IPS-18a (cell line): ENCODE data around the gene PTPRN2.

Experiments
- H3K27ac ChIP-seq: one replicate; pipeline ENCODE4 v1.5.1; 2013; ENCODE audit warnings: low read length
- H3K27me3 ChIP-seq: one replicate; pipeline ENCODE4 v1.6.1; 2013; ENCODE audit warnings: mild to moderate bottlenecking, low read length; ENCODE audit not compliant: control insufficient read depth, insufficient read depth
- H3K36me3 ChIP-seq: one replicate; pipeline ENCODE4 v1.6.1; 2013; ENCODE audit warnings: low read depth, low read length; ENCODE audit not compliant: control insufficient read depth
- H3K4me1 ChIP-seq: one replicate; pipeline ENCODE4 v1.6.1; 2013; ENCODE audit warnings: low read depth, low read length; ENCODE audit not compliant: control insufficient read depth
- H3K4me3 ChIP-seq: one replicate; pipeline ENCODE4 v1.5.1; 2013; ENCODE audit warnings: low read length
- H3K9ac ChIP-seq: one replicate; pipeline ENCODE4 v1.6.1; 2013; ENCODE audit warnings: mild to moderate bottlenecking, low read length, moderate library complexity
- H3K9me3 ChIP-seq: one replicate; pipeline ENCODE4 v1.6.1; 2013; ENCODE audit warnings: low read depth, low read length; ENCODE audit not compliant: control insufficient read depth

The PTPRN2 gene

DNA sequence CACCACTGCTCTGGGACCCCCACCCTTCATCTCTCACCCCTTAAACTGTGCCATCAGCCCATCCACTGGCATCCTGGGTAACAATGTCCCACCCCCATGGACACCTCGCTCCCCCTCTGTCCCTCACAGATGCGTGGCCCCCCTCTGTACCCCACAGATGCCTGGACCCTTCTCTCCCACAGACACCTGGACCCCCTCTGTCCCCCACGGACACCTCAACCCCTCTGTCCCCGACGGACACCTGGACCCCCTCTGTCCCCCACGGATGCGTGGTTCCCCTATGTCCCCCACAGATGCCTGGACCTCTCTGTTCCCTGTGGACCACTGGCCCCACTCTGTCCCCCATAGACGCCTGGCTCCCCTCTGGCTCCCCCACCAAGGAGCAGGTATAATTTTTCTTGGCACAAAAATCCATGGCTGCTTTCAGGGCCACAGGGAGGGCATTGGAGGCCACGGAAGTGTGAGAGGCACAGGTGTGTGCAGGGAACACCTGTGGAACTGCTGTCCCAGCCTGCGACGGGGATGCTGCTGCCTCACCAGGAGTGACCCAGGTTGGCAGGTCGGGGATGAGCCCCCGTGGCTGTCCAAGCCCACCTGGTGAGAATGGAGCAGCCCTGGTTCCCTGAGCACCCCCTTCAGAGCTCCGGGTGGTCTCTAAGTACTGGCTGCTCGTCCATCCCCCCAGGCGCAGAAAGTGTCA, 193.5 kb downstream of the PTPRN2 start:
- Histone ChIP-seq H3K4me1 (no peaks in the 10 kb centered on the region), H3K27ac (no peak overlapping the region), H3K27me3 (no peaks in the 10 kb centered on the region), H3K9ac (no peak overlapping the region), H3K4me3 (no peak overlapping the region), H3K36me3 (no peaks in the 10 kb centered on the region), H3K9me3 (no peaks in the 10 kb centered on the region)

GRCh38 chr7:158392251-158392650, 195.4 kb downstream of the PTPRN2 start:
- Histone ChIP-seq H3K9ac (no peak overlapping the region), H3K9me3 (no peaks in the 10 kb centered on the region), H3K27me3 (no peaks in the 10 kb centered on the region), H3K4me1 (no peaks in the 10 kb centered on the region), H3K4me3 (no peak overlapping the region), H3K27ac (no peak overlapping the region), H3K36me3 (no peaks in the 10 kb centered on the region)

- Histone ChIP-seq H3K9me3 (no peaks in the 10 kb centered on the region), H3K4me3 (no peak overlapping the region), H3K27ac (no peak overlapping the region), H3K36me3 (no peaks in the 10 kb centered on the region), H3K4me1 (no peaks in the 10 kb centered on the region), H3K27me3 (no peaks in the 10 kb centered on the region), H3K9ac (no peak overlapping the region)
Observed at GRCh38 chr7:158391541-158391940, 196.1 kb downstream of the PTPRN2 start.

GRCh38 chr7:158391141-158391540, 196.5 kb downstream of the PTPRN2 start:
- Histone ChIP-seq H3K27me3 (no peaks in the 10 kb centered on the region), H3K36me3 (no peaks in the 10 kb centered on the region), H3K4me1 (no peaks in the 10 kb centered on the region), H3K4me3 (no peak overlapping the region), H3K9me3 (no peaks in the 10 kb centered on the region), H3K9ac (no peak overlapping the region), H3K27ac (no peak overlapping the region)

GRCh38 chr7:158390460-158390859, 197.2 kb downstream of the PTPRN2 start:
- Histone ChIP-seq H3K4me3 (no peak overlapping the region), H3K4me1 (no peaks in the 10 kb centered on the region), H3K9me3 (no peaks in the 10 kb centered on the region), H3K27me3 (no peaks in the 10 kb centered on the region), H3K27ac (no peak overlapping the region), H3K36me3 (no peaks in the 10 kb centered on the region), H3K9ac (no peak overlapping the region)

DNA sequence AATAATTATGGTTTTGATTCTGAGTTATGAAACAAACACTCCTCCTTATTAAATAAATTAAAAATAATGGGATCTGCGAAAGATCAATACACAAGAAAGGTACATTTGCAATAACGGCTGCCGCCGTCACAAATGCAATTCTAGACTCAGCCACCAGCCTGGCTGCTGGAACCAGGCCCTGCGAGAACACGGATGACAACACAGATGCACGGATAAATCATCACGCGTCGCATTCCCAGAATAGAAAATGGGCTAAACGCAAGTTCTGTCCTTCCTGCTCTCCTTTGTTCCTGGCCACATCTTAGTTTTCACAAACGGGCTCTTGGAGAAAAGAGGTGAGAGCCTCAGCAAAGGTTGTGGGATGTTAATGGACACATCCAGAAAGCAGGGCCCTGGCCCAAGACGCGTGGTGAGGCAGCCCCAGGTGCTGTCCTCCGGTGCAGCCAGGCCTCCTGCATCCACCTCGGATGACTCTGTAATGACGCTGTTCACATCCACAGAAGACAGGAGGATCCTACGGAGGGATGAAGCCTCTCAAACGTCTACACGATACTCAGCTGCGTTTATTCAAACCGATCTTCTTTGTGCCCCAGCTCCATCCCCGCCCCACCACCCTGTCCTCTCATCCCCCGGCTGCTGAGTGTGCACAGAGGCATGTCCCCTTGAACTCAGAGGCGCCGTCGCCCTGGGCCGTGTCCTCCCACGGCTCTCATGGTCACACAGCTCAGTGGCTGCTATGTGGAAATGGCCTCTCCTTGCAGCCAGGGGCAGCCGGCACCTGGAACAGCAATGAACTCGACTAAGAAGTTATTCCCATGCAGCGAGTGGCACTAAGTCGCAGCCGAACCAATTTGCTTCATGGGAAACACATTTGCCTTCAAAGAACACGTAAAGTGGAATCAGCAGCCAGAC, 197.9 kb downstream of the PTPRN2 start:
- Histone ChIP-seq H3K9me3 (no peaks in the 10 kb centered on the region), H3K36me3 (no peaks in the 10 kb centered on the region), H3K4me3 (no peak overlapping the region), H3K27me3 (no peaks in the 10 kb centered on the region), H3K9ac (no peak overlapping the region), H3K27ac (no peak overlapping the region), H3K4me1 (peaks cover 5% of the 10 kb centered on the region)

DNA sequence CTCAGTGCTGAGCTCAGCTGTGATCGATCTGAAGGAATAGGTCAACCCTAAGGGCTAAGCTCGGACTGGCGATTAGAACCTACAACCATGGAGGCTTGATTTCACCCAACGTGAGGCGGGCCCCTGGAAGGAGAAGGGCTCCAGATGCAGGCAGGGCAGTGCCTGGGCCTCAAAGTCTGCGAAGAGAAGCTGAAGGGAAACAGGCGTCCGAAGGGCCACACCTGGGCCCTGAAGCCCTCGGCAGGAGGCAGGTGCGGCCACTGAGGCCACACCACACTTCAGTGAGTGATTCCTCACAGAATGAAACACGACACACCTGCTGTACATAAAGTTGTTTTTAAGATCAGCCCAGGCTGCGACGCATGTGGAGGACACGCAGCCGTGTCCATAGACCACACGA, 198.7 kb downstream of the PTPRN2 start:
- H3K4me3 ChIP-seq, result no peak overlapping the region
- H3K4me1 ChIP-seq, result peaks cover 12% of the 10 kb centered on the region
- no peak overlapping the region for H3K9ac ChIP-seq
- no peak overlapping the region for H3K27ac ChIP-seq
- no peaks in the 10 kb centered on the region for H3K27me3 ChIP-seq
- no peaks in the 10 kb centered on the region for H3K9me3 ChIP-seq
- H3K36me3 ChIP-seq, result no peaks in the 10 kb centered on the region

- no peaks in the 10 kb centered on the region for H3K9me3 ChIP-seq
- H3K4me1 ChIP-seq, result peaks cover 12% of the 10 kb centered on the region
- H3K4me3 ChIP-seq, result no peak overlapping the region
- H3K27ac ChIP-seq, result no peak overlapping the region
- no peaks in the 10 kb centered on the region for H3K27me3 ChIP-seq
- no peak overlapping the region for H3K9ac ChIP-seq
- no peaks in the 10 kb centered on the region for H3K36me3 ChIP-seq
Observed at GRCh38 chr7:158388072-158388471, 199.6 kb downstream of the PTPRN2 start.

GRCh38 chr7:158387546-158387891, 200.1 kb downstream of the PTPRN2 start:
- H3K9me3 ChIP-seq, result no peaks in the 10 kb centered on the region
- peaks cover 12% of the 10 kb centered on the region for H3K4me1 ChIP-seq
- no peak overlapping the region for H3K27ac ChIP-seq
- H3K4me3 ChIP-seq, result no peak overlapping the region
- no peaks in the 10 kb centered on the region for H3K36me3 ChIP-seq
- H3K9ac ChIP-seq, result no peak overlapping the region
- no peaks in the 10 kb centered on the region for H3K27me3 ChIP-seq

- H3K36me3 ChIP-seq, result no peaks in the 10 kb centered on the region
- peaks cover 12% of the 10 kb centered on the region for H3K4me1 ChIP-seq
- no peak overlapping the region for H3K27ac ChIP-seq
- H3K27me3 ChIP-seq, result no peaks in the 10 kb centered on the region
- no peak overlapping the region for H3K9ac ChIP-seq
- H3K9me3 ChIP-seq, result no peaks in the 10 kb centered on the region
- H3K4me3 ChIP-seq, result no peak overlapping the region
Observed at GRCh38 chr7:158386866-158387545, 200.6 kb downstream of the PTPRN2 start.

DNA sequence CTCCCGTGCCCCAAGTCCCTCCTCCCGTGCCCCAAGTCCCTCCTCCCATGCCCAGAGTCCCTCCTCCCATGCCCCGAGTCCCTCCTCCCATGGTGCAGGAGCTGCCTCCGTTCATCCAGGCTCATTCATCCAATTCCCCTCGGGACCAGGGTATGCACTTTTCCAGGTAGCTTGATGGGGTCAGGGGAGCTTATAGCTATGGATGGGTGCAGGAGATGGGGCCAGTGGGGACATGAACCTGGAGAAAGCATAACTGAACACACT, 201.3 kb downstream of the PTPRN2 start:
- Histone ChIP-seq H3K36me3 (no peaks in the 10 kb centered on the region), H3K4me1 (peaks cover 12% of the 10 kb centered on the region), H3K9me3 (no peaks in the 10 kb centered on the region), H3K27ac (no peak overlapping the region), H3K9ac (no peak overlapping the region), H3K27me3 (no peaks in the 10 kb centered on the region), H3K4me3 (no peak overlapping the region)
